Neural progenitor cell (in vitro differentiated cells): ENCODE data around the gene SAG.

ENCODE experiments used
- CTCF ChIP-seq: fragments of 200-600 bp; sonication (generic); IDR thresholded peaks from 2 replicates; pipeline ENCODE4 v1.5.1; 2017; ENCODE audit warnings: antibody characterized with exemption, mild to moderate bottlenecking
- EZH2 ChIP-seq: fragments of 200-600 bp; sonication (generic); IDR thresholded peaks from 2 replicates; pipeline ENCODE4 v1.6.1; 2017; ENCODE audit warnings: antibody characterized with exemption, mild to moderate bottlenecking, moderate library complexity
- EZH2phosphoT487 ChIP-seq: fragments of 200-600 bp; sonication (generic); IDR thresholded peaks from 2 replicates; pipeline ENCODE4 v1.6.1; 2017; ENCODE audit warnings: antibody characterized with exemption

- TF ChIP-seq CTCF (no peak), EZH2 (no peak), EZH2phosphoT487 (no peak)
Observed at GRCh38 chr2:233275223-233275622, 32.4 kb upstream of the SAG start.
